ENCODE results near the gene BCOR.

- TF ChIP-seq CTCF (conservative IDR thresholded peaks at IDR 0.05) (no peak), EZH2 (IDR thresholded peaks at IDR 0.05; ENCODE audit: low read depth) (no peak)
Measured at GRCh38 chrX:40077906-40078305, 19.9 kb downstream of the BCOR start.

Data from PC-9 (cell line).